H9 (cell line): ENCODE results near the gene SPRYD7. TPM values are rescaled to one million over a fixed set of nuclear protein-coding genes. Genes with fewer than 3 reads are reported as not detected.

Experiments used
- DNase-seq: peaks from one replicate; pipeline ENCODE4 v3.0.0-alpha.2; 2017
- H2AFZ ChIP-seq: one replicate; pipeline ENCODE4 v1.6.1; 2013; ENCODE audit warnings: mild to moderate bottlenecking, low read length, control low read depth, moderate library complexity
- H2AK5ac ChIP-seq: 2 replicates; pipeline ENCODE4 v1.6.1; 2013; ENCODE audit warnings: low read length, control low read depth, mixed read lengths; ENCODE audit not compliant: insufficient read length
- H2BK120ac ChIP-seq: one replicate; pipeline ENCODE4 v1.6.1; 2013; ENCODE audit warnings: low read depth, mild to moderate bottlenecking, low read length, control low read depth, inconsistent platforms; ENCODE audit not compliant: poor library complexity, severe bottlenecking
- H2BK12ac ChIP-seq: 2 replicates; pipeline ENCODE4 v1.6.1; 2013; ENCODE audit warnings: low read length, control low read depth, mixed read lengths, low read depth; ENCODE audit not compliant: insufficient read length
- H2BK15ac ChIP-seq: 2 replicates; pipeline ENCODE4 v1.6.1; 2013; ENCODE audit warnings: low read depth, low read length, control low read depth
- H2BK20ac ChIP-seq: one replicate; pipeline ENCODE4 v1.6.1; 2013; ENCODE audit warnings: low read depth, mild to moderate bottlenecking, low read length, control low read depth, inconsistent platforms; ENCODE audit not compliant: poor library complexity, severe bottlenecking
- H2BK5ac ChIP-seq: 2 replicates; pipeline ENCODE4 v1.6.1; 2013; ENCODE audit warnings: low read length, control low read depth, mixed read lengths; ENCODE audit not compliant: insufficient read length
- H3K14ac ChIP-seq: 2 replicates; pipeline ENCODE4 v1.6.1; 2013; ENCODE audit warnings: low read length, control low read depth; ENCODE audit not compliant: insufficient read depth
- H3K18ac ChIP-seq: 2 replicates; pipeline ENCODE4 v1.6.1; 2013; ENCODE audit warnings: low read depth, mild to moderate bottlenecking, mixed read lengths, low read length, control low read depth; ENCODE audit not compliant: insufficient read length
- H3K23ac ChIP-seq: 2 replicates; pipeline ENCODE4 v1.6.1; 2013; ENCODE audit warnings: low read length, control low read depth, mixed read lengths, low read depth; ENCODE audit not compliant: insufficient read length
- H3K23me2 ChIP-seq: 2 replicates; pipeline ENCODE4 v1.6.1; 2013; ENCODE audit warnings: low read depth, mild to moderate bottlenecking, mixed read lengths, low read length, control low read depth; ENCODE audit not compliant: insufficient read length, poor library complexity, severe bottlenecking
- H3K27ac ChIP-seq: 2 replicates; pipeline ENCODE4 v1.5.1; 2013; ENCODE audit warnings: low read length, control low read depth, mixed read lengths, low read depth; ENCODE audit not compliant: insufficient read length
- H3K27me3 ChIP-seq: 2 replicates; pipeline ENCODE4 v1.6.1; 2013; ENCODE audit warnings: low read length, control low read depth, inconsistent platforms; ENCODE audit not compliant: insufficient read depth
- H3K4ac ChIP-seq: 2 replicates; pipeline ENCODE4 v1.6.1; 2013; ENCODE audit warnings: low read depth, mild to moderate bottlenecking, control low read depth, inconsistent platforms, low read length, moderate library complexity
- H3K4me1 ChIP-seq: 2 replicates; pipeline ENCODE4 v1.6.1; 2013; ENCODE audit warnings: low read length, control low read depth, inconsistent platforms; ENCODE audit not compliant: insufficient read depth
- H3K4me2 ChIP-seq: 2 replicates; pipeline ENCODE4 v1.6.1; 2013; ENCODE audit warnings: low read length, control low read depth, mixed read lengths; ENCODE audit not compliant: insufficient read length, insufficient read depth
- H3K56ac ChIP-seq: 2 replicates; pipeline ENCODE4 v1.6.1; 2013; ENCODE audit warnings: low read depth, mild to moderate bottlenecking, mixed read lengths, low read length, control low read depth; ENCODE audit not compliant: insufficient read length
- H3K79me1 ChIP-seq: 2 replicates; pipeline ENCODE4 v1.6.1; 2013; ENCODE audit warnings: low read depth, mild to moderate bottlenecking, moderate library complexity, low read length, control low read depth, inconsistent platforms; ENCODE audit not compliant: insufficient read depth, poor library complexity, severe bottlenecking
- H3K79me2 ChIP-seq: 2 replicates; pipeline ENCODE4 v1.6.1; 2013; ENCODE audit warnings: low read length, control low read depth, inconsistent platforms; ENCODE audit not compliant: insufficient read depth
- H3K9ac ChIP-seq: 2 replicates; pipeline ENCODE4 v1.6.1; 2013; ENCODE audit warnings: low read length, control low read depth, mixed read lengths; ENCODE audit not compliant: insufficient read length; ENCODE audit errors: extremely low read depth
- H3K9me3 ChIP-seq: one replicate; pipeline ENCODE4 v1.6.1; 2013; ENCODE audit warnings: low read depth, low read length, inconsistent platforms; ENCODE audit not compliant: control insufficient read depth
- H3T11ph ChIP-seq: one replicate; pipeline ENCODE4 v1.6.1; 2013; ENCODE audit warnings: mild to moderate bottlenecking, low read length, control low read depth, inconsistent platforms
- H4K20me1 ChIP-seq: one replicate; pipeline ENCODE4 v1.6.1; 2013; ENCODE audit not compliant: control insufficient read depth, insufficient read length, insufficient read depth
- H4K5ac ChIP-seq: 2 replicates; pipeline ENCODE4 v1.6.1; 2013; ENCODE audit warnings: low read depth, mild to moderate bottlenecking, mixed read lengths, low read length, control low read depth; ENCODE audit not compliant: insufficient read length
- H4K8ac ChIP-seq: replicated peaks from 2 replicates; pipeline ENCODE4 v1.6.1; 2013; ENCODE audit warnings: low read length, control low read depth, mixed read lengths, low read depth; ENCODE audit not compliant: insufficient read length
- H4K91ac ChIP-seq: 2 replicates; pipeline ENCODE4 v1.6.1; 2013; ENCODE audit warnings: low read depth, mild to moderate bottlenecking, moderate library complexity, mixed read lengths, low read length, control low read depth; ENCODE audit not compliant: insufficient read length
- H3K27ac Mint-ChIP-seq, 3 experiments: 2 replicates in 2 of 3; 3 replicates in 1 of 3; pipeline ENCODE4 v1.8.0; 2020 to 2021; ENCODE audit warnings: mixed read lengths in 3 of 3, mild to moderate bottlenecking in 1 of 3, moderate library complexity in 1 of 3
- H3K27me3 Mint-ChIP-seq: 2 replicates; pipeline ENCODE4 v1.8.0; 2021; ENCODE audit warnings: low read depth, mild to moderate bottlenecking, moderate library complexity, mixed read lengths
- H3K36me3 Mint-ChIP-seq, 3 experiments: 2 replicates in 2 of 3; 3 replicates in 1 of 3; pipeline ENCODE4 v1.8.0; 2020 to 2021; ENCODE audit warnings: low read depth in 3 of 3, mixed read lengths in 3 of 3; ENCODE audit not compliant: insufficient read depth in 1 of 3
- H3K4me1 Mint-ChIP-seq, 2 experiments: 2 replicates each; pipeline ENCODE4 v1.8.0; 2020; ENCODE audit warnings: mixed read lengths in 2 of 2
- H3K4me3 Mint-ChIP-seq, 2 experiments: 2 replicates in 1 of 2; 3 replicates in 1 of 2; pipeline ENCODE4 v1.8.0; 2020 to 2021; ENCODE audit warnings: mild to moderate bottlenecking in 2 of 2, mixed read lengths in 2 of 2, moderate library complexity in 1 of 2
- H3K9me3 Mint-ChIP-seq, 2 experiments: 2 replicates in 1 of 2; 3 replicates in 1 of 2; pipeline ENCODE4 v1.8.0; 2020; ENCODE audit warnings: mild to moderate bottlenecking in 2 of 2, mixed read lengths in 2 of 2, moderate library complexity in 1 of 2
- WGBS: extraction: QIAGEN DNeasy Blood & Tissue Kit; methylation state at CpG from one replicate; pipeline ENCODE4 v1.1.7; 2013; ENCODE audit warnings: missing lambda C conversion rate, low lambda C conversion rate, mixed read lengths; ENCODE audit not compliant: insufficient read length; ENCODE audit errors: extremely low coverage; 5-methylcytosine and 5-hydroxymethylcytosine counted together
- total RNA-seq: library from RNA; stranded (reverse); gene quantifications from 2 replicates; pipeline ENCODE4 v1.2.1, GENCODE V29; 2021
- TF ChIP-seq, protein P1 (sequence below): fragments of 200-600 bp; sonication (generic); conservative IDR thresholded peaks from 3 replicates; pipeline ENCODE4 v1.8.0; 2021; ENCODE audit warnings: antibody characterized with exemption, mild to moderate bottlenecking

SPRYD7 gene
- total RNA-seq, 1 experiment from 2014 or later, result 1.8 TPM

DNA sequence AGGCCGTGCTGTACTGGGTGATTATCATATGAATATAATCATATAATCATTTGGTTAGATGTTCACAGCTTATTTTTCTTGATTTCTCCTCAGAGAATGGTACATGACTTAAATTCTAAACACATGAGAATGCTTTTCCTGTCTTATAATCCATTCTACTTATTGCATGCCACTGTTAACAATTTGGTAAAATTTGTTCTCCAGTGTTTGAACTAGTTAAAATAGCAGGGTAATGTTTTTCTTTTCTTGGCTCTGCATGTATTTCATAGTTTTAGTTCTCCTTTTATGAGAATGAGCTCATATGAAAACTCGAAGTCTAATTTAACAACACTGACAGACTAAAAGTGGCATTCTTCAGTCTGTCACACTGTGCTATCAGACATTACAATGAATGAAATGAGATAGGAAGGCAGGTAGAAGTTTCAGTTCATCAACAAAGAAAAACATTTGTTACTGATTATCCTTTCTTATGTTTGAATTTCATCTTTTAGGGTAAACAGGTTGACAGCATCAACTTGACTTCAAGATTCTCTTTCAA lies 10.2 kb downstream of the SPRYD7 start:
- no peak overlapping the region for H3K9ac ChIP-seq
- no peak overlapping the region for H3K27ac ChIP-seq
- no peak overlapping the region for H3K27ac Mint-ChIP-seq
- no peaks in the 10 kb centered on the region for H3K4me1 Mint-ChIP-seq
- H3K27me3 Mint-ChIP-seq, result no peaks in the 10 kb centered on the region
- no peak overlapping the region for H2BK15ac ChIP-seq
- no peak overlapping the region for H3K23ac ChIP-seq
- WGBS, result no CpG with 5 or more reads among the region's 2 CpGs
- H2BK5ac ChIP-seq, result no peak overlapping the region
- no peak overlapping the region for H3K4ac ChIP-seq
- no peak overlapping the region for H4K8ac ChIP-seq
- no peak overlapping the region for H2AK5ac ChIP-seq
- no peak overlapping the region for H3T11ph ChIP-seq
- no peak overlapping the region for H3K4me3 Mint-ChIP-seq
- H3K79me2 ChIP-seq, result no peaks in the 10 kb centered on the region
- H3K56ac ChIP-seq, result no peak overlapping the region
- no peaks in the 10 kb centered on the region for H3K4me1 ChIP-seq
- no peak overlapping the region for H3K18ac ChIP-seq
- no peak overlapping the region for H3K14ac ChIP-seq
- H3K36me3 Mint-ChIP-seq, result peaks cover 3 to 12% (median 6%) of the 10 kb centered on the region in 3 experiments; a peak in 6 of 7 replicates
- H2BK20ac ChIP-seq, result no peak overlapping the region
- no peak overlapping the region for H2BK120ac ChIP-seq
- DNase-seq, result no peak
- H3K23me2 ChIP-seq, result no peaks in the 10 kb centered on the region
- H2BK12ac ChIP-seq, result no peak overlapping the region
- TF ChIP-seq, protein P1, sequence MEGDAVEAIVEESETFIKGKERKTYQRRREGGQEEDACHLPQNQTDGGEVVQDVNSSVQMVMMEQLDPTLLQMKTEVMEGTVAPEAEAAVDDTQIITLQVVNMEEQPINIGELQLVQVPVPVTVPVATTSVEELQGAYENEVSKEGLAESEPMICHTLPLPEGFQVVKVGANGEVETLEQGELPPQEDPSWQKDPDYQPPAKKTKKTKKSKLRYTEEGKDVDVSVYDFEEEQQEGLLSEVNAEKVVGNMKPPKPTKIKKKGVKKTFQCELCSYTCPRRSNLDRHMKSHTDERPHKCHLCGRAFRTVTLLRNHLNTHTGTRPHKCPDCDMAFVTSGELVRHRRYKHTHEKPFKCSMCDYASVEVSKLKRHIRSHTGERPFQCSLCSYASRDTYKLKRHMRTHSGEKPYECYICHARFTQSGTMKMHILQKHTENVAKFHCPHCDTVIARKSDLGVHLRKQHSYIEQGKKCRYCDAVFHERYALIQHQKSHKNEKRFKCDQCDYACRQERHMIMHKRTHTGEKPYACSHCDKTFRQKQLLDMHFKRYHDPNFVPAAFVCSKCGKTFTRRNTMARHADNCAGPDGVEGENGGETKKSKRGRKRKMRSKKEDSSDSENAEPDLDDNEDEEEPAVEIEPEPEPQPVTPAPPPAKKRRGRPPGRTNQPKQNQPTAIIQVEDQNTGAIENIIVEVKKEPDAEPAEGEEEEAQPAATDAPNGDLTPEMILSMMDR, result no peak
- no peaks in the 10 kb centered on the region for H3K79me1 ChIP-seq
- H4K5ac ChIP-seq, result no peak overlapping the region
- no peaks in the 10 kb centered on the region for H3K27me3 ChIP-seq
- no peaks in the 10 kb centered on the region for H3K9me3 ChIP-seq
- H3K4me2 ChIP-seq, result no peak overlapping the region
- H2AFZ ChIP-seq, result no peak overlapping the region
- no peaks in the 10 kb centered on the region for H4K20me1 ChIP-seq
- H3K9me3 Mint-ChIP-seq, result no peaks in the 10 kb centered on the region
- H4K91ac ChIP-seq, result no peak overlapping the region
